ENCODE results near the gene COBL.

DNA sequence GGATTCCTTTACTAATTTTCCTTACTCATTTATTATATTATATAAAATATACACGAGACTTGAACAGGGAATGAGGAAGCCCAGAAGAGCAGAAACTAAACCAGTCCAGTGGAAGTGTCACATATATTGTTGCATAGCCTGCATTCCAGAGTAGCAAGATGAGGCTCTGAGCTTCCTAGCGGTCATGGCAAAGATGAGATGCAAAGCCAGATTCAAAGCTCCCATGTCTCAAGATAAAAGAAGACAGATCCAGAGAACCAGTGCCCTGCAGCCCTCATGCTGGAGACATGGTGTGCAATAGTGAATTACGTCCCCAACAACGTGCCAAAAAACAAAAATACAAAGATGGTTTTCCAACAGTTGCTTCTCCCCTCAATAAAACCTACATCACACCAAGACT is 59.7 kb downstream of the COBL start:
- TF ChIP-seq, protein P1, sequence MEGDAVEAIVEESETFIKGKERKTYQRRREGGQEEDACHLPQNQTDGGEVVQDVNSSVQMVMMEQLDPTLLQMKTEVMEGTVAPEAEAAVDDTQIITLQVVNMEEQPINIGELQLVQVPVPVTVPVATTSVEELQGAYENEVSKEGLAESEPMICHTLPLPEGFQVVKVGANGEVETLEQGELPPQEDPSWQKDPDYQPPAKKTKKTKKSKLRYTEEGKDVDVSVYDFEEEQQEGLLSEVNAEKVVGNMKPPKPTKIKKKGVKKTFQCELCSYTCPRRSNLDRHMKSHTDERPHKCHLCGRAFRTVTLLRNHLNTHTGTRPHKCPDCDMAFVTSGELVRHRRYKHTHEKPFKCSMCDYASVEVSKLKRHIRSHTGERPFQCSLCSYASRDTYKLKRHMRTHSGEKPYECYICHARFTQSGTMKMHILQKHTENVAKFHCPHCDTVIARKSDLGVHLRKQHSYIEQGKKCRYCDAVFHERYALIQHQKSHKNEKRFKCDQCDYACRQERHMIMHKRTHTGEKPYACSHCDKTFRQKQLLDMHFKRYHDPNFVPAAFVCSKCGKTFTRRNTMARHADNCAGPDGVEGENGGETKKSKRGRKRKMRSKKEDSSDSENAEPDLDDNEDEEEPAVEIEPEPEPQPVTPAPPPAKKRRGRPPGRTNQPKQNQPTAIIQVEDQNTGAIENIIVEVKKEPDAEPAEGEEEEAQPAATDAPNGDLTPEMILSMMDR (conservative IDR thresholded peaks at IDR 0.05; ENCODE audit: low read depth, low read length), result no peak
- no peak for TF ChIP-seq EZH2 (IDR thresholded peaks at IDR 0.05; ENCODE audit: low read length, unreplicated experiment)

Measured in PC-3 (cell line).